Prostate gland (tissue), 2 donors: ENCODE data around the gene SAMD4A.

Source experiments
- POLR2A ChIP-seq: fragments of 450-650 bp; IDR thresholded peaks from one replicate; pipeline ENCODE4 v1.6.1; 2016; ENCODE audit warnings: antibody characterized with exemption, mild to moderate bottlenecking
- POLR2AphosphoS5 ChIP-seq: sonication (generic); formaldehyde crosslinking; IDR thresholded peaks from one replicate; pipeline ENCODE4 v1.6.1; 2017; ENCODE audit warnings: antibody characterized with exemption
- TF ChIP-seq, protein P1 (sequence below), 4 experiments: fragments of 200-600 bp in 2 of 4; fragments of 450-650 bp in 2 of 4; sonication (generic) in 2 of 4; IDR thresholded peaks; 1 replicate in 3 of 4; 2 replicates in 1 of 4; pipeline ENCODE4 v1.5.1; 2016 to 2019; ENCODE audit warnings: antibody characterized with exemption in 4 of 4, mild to moderate bottlenecking in 2 of 4, moderate library complexity in 2 of 4

DNA sequence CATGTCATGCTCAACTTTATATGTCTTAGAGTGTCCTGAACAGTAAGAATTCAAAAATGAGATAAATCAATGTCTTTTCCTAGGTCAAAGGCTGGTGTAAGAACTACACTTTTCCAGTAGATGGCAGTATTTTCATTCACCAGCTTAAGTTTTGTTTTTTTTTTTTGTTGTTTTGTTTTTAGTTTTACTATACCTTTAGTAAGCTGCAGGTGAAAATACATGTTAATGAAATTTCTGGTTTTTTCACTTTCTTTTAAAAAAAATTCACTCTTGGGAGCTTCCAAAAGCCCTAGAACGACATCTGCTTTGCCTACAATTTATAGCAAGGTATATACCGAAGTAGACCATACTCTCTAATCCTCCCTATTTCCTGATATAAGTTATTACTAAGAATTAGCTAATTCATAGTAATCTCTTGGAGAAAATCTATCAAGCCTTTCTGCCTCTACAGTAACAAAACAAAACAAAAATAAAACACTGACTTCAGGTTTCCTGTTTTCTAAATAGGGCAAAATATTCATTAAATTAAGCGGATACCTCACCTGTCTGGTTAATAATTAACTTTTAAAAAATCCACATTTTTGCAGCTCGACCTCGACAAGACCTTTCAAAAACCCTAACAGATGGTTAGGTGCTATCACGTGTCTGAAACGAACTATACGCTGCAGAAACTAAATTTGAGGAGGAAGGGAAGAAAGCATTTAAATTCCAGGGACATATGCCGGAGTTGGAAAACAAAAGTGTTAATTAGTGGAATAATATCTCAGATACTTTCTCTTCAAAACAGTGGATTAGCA is 2.7 kb upstream of the SAMD4A start:
- TF ChIP-seq, protein P1, sequence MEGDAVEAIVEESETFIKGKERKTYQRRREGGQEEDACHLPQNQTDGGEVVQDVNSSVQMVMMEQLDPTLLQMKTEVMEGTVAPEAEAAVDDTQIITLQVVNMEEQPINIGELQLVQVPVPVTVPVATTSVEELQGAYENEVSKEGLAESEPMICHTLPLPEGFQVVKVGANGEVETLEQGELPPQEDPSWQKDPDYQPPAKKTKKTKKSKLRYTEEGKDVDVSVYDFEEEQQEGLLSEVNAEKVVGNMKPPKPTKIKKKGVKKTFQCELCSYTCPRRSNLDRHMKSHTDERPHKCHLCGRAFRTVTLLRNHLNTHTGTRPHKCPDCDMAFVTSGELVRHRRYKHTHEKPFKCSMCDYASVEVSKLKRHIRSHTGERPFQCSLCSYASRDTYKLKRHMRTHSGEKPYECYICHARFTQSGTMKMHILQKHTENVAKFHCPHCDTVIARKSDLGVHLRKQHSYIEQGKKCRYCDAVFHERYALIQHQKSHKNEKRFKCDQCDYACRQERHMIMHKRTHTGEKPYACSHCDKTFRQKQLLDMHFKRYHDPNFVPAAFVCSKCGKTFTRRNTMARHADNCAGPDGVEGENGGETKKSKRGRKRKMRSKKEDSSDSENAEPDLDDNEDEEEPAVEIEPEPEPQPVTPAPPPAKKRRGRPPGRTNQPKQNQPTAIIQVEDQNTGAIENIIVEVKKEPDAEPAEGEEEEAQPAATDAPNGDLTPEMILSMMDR (IDR thresholded peaks at IDR 0.05), result peak; percentile 75 to 86 (median 83)
- TF ChIP-seq POLR2A (no peak), POLR2AphosphoS5 (no peak)
